OCI-LY3 (cell line): Measurements from ENCODE around the gene SLC35A5.

Experiments used
- EZH2phosphoT487 ChIP-seq: fragments of 200-600 bp; shearing (Covaris generic); IDR thresholded peaks from 2 replicates; pipeline ENCODE4 v1.6.1; 2018; ENCODE audit warnings: antibody characterized with exemption, mixed run types, low read depth
- TF ChIP-seq, protein P1 (sequence below): fragments of 200-600, 300-600 bp; sonication (generic); IDR thresholded peaks from 2 replicates; pipeline ENCODE4 v1.5.1; 2014; ENCODE audit warnings: antibody characterized with exemption, low read length, low read depth

DNA sequence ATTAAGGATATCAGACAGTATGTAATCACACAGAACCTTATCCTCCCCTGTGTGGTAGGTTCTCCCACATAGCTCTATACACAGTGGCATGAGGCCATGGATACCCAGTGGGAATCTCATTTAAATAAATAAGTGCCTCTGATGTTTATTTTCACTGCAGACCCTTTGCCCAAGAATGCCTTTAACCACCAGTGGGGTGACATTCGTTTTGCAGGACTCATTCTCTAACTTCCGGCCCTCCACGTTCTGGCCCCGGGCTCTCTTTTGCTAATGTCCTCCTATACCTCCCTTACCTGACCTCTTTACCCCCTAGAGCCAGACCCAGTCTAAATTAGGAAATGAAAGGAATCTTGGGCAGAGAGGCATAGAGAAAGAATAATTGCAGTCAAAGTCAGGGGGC lies 70.8 kb downstream of the SLC35A5 start:
- TF ChIP-seq, protein P1, sequence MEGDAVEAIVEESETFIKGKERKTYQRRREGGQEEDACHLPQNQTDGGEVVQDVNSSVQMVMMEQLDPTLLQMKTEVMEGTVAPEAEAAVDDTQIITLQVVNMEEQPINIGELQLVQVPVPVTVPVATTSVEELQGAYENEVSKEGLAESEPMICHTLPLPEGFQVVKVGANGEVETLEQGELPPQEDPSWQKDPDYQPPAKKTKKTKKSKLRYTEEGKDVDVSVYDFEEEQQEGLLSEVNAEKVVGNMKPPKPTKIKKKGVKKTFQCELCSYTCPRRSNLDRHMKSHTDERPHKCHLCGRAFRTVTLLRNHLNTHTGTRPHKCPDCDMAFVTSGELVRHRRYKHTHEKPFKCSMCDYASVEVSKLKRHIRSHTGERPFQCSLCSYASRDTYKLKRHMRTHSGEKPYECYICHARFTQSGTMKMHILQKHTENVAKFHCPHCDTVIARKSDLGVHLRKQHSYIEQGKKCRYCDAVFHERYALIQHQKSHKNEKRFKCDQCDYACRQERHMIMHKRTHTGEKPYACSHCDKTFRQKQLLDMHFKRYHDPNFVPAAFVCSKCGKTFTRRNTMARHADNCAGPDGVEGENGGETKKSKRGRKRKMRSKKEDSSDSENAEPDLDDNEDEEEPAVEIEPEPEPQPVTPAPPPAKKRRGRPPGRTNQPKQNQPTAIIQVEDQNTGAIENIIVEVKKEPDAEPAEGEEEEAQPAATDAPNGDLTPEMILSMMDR: no peak
- TF ChIP-seq EZH2phosphoT487: no peak
